ENCODE results near the gene STK36. TPM values are rescaled to one million over a fixed set of nuclear protein-coding genes. Genes with fewer than 3 reads are reported as not detected.

STK36 gene
- total RNA-seq, result 20.9 TPM

- DNase-seq, result peak; percentile 89
Measured at GRCh38 chr2:218671654-218672566, at the start of gene STK36, which contains the start of gene RNF25. Gene STK36, plus strand, starts transcription at chr2:218672086. Its CDS starts 744 bp downstream, at chr2:218672830. Gene RNF25, minus strand, starts transcription at chr2:218672002. Its CDS starts 32 bp downstream, at chr2:218671970.

GRCh38 chr2:218622606-218623365 is 49.1 kb upstream of the STK36 start:
- DNase-seq, result no peak

GRCh38 chr2:218623366-218623705 is 48.5 kb upstream of the STK36 start:
- no peak for DNase-seq

- no peak for DNase-seq
Measured at GRCh38 chr2:218626369-218626768, 45.5 kb upstream of the STK36 start.

- DNase-seq, result no peak
Measured at GRCh38 chr2:218627939-218628338, 43.9 kb upstream of the STK36 start.

- DNase-seq, result no peak
Measured at GRCh38 chr2:218631837-218632236, 40.0 kb upstream of the STK36 start.

GRCh38 chr2:218635719-218636118 is 36.2 kb upstream of the STK36 start:
- no peak for DNase-seq

GRCh38 chr2:218638372-218638771 is 33.5 kb upstream of the STK36 start:
- DNase-seq, result no peak

GRCh38 chr2:218642121-218642656 is 29.7 kb upstream of the STK36 start:
- DNase-seq, result no peak

- DNase-seq, result no peak
Measured at GRCh38 chr2:218642786-218643185, 29.1 kb upstream of the STK36 start.

GRCh38 chr2:218643751-218644310 is 28.1 kb upstream of the STK36 start:
- DNase-seq, result no peak

GRCh38 chr2:218644721-218645120 is 27.2 kb upstream of the STK36 start:
- DNase-seq, result no peak

GRCh38 chr2:218645126-218645525 is 26.8 kb upstream of the STK36 start:
- DNase-seq, result no peak

GRCh38 chr2:218648088-218648786 is 23.6 kb upstream of the STK36 start:
- DNase-seq, result no peak

GRCh38 chr2:218648787-218649100 is 23.1 kb upstream of the STK36 start:
- no peak for DNase-seq

- no peak for DNase-seq
Measured at GRCh38 chr2:218655751-218656150, 16.1 kb upstream of the STK36 start.

GRCh38 chr2:218658671-218659257 is 13.1 kb upstream of the STK36 start:
- no peak for DNase-seq

GRCh38 chr2:218659258-218659987 is 12.5 kb upstream of the STK36 start, which contains the start of the genes BCS1L and ZNF142:
Gene BCS1L, plus strand, starts transcription at chr2:218659683. Its CDS starts 1,305 bp downstream, at chr2:218660988.
Gene ZNF142, minus strand, starts transcription at chr2:218659623. Its CDS starts 3,194 bp downstream, at chr2:218656429.
- peak; percentile 91 for DNase-seq

- no peak for DNase-seq
Measured at GRCh38 chr2:218659988-218660358, 11.9 kb upstream of the STK36 start.

- no peak for DNase-seq
Measured at GRCh38 chr2:218662377-218662776, 9.5 kb upstream of the STK36 start.

- no peak for DNase-seq
Measured at GRCh38 chr2:218662827-218663226, 9.1 kb upstream of the STK36 start.
